GM18499 (cell line): Measurements from ENCODE around the gene GANC.
"Not testable (repeated sequence)": the region's sequence is repeated elsewhere in the genome, so short reads cannot be mapped to it uniquely, and the experiment has no call there.

Source experiments
- ATAC-seq: cut with Tn5 transposase; IDR thresholded peaks from one replicate; pipeline ENCODE4 v1.9.1; 2021; ENCODE audit warnings: moderate number of reproducible peaks; ENCODE audit not compliant: insufficient read depth, unreplicated experiment

The GANC gene

DNA sequence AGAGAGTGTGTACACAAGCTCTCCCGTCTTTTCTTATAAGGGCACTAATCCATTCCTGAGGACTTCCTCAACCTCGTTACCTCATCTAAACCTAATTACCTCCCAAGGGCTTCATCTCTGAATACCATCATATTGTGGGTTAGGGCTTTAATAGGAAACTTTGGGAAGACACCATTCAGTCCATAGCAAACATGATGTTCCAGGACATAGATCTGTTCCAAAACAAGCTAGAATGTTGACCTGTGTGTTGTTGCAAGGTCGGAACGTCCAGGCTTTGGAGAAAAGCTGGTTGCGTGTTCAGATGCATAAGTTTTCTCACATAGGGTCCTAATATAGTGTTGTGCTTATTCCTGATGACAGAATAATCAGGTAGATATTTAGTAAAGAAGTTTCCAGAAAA lies 9.9 kb downstream of the GANC start:
- ATAC-seq, result no peak

DNA sequence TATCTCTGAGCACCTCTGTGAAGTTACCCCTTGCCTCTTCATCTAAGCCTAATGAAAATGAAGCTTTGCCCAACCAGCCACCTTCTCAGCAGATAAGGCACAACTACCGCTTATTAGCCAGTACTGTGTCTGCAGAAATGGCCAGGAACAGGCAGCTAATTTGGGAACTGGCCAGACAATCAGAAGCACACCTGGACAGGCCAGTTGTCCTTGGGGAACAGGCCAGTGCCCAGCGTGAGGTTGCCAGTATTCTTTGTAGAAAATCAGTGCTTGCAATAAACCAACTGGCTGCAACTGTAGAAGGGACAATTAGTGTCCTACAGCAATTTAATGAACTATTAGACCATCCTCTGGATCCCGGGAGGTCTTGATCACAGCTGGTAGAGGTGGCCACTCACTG lies 10.7 kb downstream of the GANC start:
- no peak for ATAC-seq

DNA sequence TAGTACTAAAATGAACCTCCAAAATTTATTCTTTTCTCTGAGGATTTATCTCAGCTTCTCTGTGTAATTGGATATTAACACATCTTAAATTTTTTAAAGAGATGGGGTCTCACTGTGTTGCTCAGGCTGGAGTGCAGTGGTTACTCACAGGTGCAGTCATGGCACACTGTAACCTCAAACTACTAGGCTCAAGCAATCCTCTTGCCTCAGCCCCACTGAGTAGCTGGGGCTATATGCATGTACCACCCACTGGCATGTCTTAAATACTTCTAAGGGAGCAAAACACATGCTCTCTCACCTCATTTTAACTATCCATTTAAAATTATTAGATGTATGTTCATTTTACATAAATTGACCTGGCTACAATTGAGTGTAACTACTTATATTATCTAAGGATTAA lies 11.6 kb downstream of the GANC start:
- no peak for ATAC-seq

DNA sequence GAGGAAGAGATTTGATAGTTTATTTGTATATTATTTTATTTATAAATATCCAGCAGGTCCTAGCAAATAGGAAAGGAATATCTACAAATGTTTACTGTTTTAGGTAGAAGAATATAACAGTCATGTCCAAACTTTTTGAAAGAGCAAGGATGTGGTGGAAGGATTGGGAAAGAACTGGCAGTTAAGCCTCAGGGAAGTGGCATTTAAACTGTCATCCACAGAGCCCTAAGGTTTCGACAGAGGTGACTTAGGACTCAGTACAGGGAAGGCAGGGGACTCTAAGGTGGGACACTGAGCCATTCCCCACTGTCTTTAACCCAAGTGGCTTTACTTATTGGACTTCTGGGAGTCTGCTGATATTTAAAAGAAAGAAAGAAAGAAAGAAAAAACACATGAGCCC lies 12.0 kb downstream of the GANC start:
- ATAC-seq, result no peak

DNA sequence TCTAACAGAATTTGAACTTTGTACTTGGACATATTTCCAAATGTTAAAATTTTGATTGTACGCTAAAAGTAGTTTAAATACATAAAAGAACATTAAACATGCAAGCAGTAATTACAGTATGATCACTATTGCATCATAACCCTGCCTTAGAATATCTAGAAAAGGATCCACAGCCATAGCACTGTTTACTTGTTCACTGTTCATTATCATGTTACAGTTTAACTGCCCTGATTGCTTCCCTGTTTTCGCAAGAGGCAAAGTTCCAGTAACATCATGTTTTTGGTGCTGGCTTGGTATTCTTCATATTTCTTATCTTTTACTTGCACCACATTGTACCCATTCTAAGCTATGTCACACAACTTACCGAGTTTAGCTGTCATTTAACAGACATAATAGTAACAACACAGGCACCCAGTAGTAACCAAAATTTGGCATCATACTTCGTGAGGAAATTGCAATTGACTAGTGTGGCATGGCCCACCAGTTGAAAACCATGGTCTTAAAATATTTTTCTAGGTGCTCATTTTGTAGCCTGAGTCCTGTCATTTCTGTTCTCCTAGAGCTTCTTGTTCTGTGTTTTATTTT lies 13.5 kb downstream of the GANC start:
- ATAC-seq, result no peak

DNA sequence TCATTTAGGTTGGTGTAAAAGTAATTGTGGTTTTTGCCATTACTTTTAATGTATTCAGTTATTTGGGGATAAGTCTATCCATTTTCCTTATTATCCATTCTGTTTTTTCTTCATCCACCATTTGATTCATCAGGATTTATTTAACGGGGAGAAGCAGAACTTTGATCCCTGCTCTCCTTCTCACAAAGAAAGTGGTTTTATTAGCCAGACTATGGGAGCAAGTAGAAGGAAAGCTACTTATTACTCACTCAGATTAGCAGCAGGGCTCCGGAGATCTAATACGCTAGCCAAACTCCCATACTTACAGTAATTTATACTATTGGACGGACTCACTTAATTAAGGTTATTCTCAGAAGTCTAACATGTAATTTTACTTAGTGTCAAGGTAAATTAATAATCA lies 14.9 kb downstream of the GANC start:
- no peak for ATAC-seq

DNA sequence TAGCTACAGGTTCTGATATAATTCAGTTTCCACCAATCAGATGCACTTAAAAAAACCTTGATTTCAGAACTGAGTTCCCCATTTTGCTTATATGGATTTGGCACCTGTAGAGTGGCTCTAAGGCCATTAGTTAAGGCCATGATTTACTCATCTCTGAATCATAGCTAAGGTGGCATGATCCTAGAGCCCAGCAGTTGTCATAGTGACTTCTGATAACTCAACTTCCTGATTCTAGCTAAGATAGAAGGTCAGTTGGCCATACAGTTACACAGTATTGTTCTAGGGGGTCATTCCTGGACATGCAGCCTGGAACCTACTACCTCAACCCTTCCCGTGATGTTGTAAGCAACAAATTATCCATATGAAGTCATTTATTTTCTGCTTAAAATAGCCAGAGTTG lies 16.2 kb downstream of the GANC start:
- no peak for ATAC-seq

DNA sequence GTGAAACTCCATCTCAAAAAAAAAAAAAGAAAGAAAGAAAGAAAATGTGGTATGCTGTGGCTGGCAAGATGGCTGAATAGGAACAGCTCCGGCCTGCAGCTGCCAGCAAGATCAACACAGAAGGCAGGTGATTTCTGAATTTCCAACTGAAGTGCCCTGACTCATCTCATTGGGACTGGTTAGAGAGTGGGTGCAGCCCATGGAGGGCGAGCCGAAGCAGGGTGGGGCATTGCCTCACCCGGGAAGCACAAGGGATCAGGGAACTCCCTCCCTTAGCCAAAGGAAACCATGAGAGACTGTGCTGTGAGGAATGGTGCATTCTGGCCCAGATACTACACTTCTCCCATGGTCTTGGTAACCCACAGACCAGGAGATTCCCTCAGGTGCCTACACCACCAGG lies 28.0 kb downstream of the GANC start:
- ATAC-seq, result not testable (repeated sequence)

DNA sequence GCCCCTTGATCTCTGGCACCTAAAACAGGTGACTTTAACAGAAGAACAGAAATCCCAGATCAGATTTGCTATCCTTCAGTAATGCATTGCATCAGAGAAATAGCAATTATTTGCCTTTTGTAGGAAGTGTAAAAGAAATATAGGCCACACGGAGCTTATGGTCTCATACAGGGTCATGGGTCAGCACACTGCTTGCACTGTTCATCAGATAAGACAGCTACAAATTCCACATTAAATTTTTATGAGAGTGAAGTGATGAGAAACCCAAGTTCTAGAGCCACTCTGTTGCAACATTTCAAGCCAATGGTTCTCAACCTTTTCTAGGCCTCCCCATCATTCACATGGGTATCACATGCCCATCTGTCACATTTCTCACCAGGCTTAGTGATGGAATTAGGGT lies 33.7 kb downstream of the GANC start:
- no peak for ATAC-seq

DNA sequence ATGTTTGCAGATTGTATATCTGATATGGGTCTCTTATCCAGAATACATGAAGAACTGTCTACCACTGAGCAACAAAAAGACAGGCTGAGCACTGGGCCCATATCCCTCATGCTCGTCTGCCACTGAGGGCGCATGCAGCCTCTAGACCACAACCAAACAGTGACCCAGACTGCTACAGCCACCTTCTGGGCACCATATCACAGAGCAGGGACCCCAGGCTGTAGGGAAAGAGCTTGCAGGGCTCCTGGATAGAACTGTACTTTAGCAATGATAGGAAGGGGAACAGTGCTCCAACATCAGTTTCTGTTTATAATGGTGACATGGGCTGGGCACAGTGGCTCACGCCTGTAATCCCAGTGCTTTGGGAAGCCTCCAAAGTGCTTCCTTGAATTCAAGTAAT lies 40.5 kb downstream of the GANC start:
- ATAC-seq, result no peak

DNA sequence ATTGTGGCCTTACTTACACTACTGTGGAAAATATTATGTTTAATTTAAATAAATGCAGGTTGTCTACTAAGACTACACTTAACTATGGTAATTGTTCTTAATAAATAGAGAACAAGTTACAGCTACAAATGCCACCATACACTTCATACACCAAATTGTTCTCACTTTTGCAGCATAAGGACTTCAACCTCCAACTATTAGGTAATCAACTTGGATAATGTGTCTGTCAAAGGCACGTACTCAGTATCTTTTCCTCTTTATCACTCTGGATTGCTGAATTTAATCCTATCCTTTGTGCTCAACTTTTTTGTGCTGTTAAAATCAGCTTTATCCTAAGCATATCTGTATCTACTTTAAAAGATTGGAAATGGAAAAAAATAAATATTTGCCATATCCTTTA lies 41.8 kb downstream of the GANC start:
- no peak for ATAC-seq

DNA sequence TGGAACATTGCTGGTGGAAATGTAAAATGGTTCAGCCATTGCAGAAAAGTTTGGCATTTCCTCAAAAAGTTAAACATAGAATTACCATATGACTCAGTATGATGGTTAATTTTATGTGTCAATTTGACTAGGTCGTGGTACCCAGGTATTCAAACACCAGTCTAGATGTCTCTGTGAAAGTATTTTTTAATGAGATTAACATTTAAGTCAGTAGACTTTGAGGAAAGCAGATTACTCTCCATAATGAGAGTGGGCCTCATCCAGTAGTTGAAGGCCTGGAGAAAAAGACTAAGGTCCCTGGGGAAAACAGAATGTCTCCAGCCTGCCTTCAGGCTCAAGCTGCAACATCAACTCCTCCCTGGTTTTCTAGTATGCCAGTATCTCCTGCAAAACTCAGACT lies 42.5 kb downstream of the GANC start:
- ATAC-seq, result no peak

DNA sequence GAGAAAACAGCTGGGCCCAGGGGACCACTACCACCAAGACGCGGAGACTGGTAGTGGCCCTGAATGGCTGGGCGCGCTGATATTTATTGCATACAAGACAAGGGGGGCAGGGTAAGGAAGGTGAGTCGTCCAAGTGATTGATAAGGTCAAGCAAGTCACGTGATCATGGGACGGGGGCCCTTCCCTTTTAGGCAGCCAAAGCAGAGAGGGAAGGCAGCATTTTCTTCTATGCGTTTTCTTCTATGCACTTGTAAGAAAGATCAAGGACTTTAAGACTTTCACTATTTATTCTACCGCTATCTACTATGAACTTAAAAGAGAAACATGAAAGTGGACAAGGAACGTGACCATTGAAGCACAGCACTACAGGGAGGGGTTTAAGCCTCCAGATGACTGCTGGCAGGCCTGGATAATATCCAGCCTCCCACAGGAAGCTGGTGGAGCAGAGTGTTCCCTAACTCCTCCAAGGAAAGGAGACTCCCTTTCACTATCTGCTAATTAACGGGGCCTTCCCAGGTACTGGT lies 43.3 kb downstream of the GANC start:
- ATAC-seq, result not testable (repeated sequence)

DNA sequence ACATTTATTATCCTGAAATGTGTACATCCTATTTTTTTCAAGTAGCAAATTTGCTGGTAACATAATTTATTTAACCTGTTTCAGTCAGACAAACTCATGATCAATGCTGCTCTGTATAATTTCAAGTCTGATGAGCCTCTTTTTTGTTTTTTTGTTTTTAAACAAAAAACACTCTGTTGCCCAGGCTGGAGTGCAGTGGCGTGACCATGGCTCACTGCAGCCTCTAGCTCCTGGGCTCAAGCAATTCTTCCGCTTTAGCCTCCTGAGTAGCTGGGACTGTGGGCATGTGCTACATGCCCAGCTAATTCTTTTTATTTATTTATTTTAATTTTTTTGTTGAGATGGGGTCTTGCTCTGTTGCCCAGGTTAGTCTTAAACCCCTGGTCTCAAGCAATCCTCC lies 46.2 kb downstream of the GANC start:
- no peak for ATAC-seq

DNA sequence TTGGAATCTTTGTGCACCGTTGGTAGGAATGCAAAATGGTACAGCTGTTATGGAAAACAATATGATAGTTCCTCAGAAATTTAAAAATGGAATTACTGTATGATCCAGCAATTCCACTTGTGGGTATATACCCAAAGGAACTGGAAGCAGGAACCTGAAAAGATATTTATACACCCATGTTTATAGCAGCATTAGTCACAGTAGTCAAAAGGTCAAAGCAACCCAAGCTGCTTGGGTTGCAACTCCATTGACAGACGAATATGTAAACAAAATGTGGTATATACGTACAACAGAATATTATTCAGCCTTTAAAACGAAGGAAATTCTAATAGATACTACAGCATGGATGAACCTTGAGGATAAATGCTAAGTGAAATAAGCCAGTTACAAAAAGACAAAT lies 51.3 kb downstream of the GANC start:
- ATAC-seq, result no peak

DNA sequence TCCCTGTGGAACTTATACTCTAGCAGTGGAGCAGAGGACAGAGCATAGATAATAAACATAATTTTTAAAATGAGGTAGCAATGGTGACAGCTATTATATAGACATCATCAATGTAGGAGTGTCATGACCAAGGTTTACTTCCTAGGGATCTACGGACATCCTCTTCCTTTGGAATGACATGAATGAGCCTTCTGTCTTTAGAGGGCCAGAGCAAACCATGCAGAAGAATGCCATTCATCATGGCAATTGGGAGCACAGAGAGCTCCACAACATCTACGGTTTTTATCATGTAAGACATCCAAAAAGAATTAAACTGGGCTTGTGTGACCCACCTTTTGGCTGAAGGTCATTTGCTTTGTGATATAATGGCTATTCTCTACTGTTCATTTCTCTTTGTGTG lies 56.2 kb downstream of the GANC start:
- no peak for ATAC-seq

DNA sequence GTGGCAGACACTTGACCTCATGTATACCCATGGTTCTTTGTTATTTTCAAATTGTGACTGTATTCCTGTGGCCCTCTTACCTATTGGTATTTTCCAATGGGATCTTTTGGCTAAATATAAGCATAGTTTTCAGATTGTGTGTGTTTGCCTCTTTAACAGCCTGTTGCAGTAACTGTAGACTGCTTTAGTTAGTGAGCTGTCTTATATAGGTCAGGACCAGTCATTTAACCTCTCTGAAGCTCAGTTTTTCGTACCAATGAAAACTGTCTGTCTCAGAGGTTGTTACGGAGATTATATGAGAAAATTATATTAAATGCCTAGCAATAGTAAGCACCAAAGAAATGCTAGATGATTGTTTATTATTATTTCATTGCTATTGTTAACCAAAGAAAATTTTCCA lies 57.0 kb downstream of the GANC start:
- ATAC-seq, result no peak

DNA sequence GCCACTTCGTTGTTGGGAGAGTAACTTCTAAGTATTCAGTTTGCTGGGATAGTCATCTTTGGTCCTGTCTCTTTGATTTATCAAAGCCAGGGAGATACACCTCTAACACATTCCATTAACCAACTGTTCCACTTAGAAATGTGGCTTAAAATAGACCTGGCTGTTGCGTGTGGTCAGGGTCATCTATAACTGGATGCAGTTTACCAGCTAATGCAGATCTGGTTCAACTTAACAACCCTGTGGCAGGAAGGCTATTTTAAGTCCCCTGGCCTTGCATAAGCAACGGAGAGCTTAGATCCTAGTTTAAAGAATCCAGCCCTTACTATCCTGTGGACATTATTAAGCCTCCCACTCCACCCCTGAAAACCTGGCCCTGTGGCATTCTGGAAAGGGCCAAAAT lies 58.2 kb downstream of the GANC start:
- ATAC-seq, result no peak

DNA sequence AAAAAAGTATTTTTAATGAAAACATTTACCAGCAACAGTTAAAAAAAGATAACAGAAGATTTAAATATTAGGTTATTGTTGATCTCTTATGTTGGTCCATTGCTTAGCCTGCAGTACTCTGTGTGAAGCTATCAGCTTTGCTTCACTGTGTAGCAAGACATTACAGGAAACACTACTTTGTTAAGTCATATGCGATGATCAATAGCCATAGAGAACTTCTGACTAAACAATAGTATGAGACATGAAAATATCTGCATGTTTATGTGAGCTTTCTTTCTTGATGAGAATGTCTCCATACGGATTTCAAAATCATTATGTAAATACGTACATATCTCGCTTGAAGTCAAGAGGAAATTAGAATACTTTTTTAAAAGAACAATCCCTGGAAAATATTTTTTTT lies 59.3 kb downstream of the GANC start:
- no peak for ATAC-seq

DNA sequence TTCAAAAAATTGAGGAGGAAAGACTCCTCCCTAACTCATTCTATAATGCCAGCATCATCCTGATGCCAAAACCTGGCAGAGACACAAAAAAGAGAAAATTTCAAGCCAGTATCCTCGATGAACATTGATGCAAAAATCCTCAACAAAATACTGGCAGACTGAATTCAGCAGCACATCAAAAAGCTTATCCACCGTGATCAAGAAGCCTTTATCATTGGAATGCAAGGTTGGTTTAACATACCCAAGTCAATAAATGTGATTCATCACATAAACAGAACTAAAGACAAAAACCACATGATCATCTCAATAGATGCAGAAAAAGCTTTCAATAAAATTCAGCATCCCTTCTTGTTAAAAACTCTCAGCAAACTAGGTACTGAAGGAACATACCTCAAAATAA lies 62.1 kb downstream of the GANC start:
- ATAC-seq, result no peak

DNA sequence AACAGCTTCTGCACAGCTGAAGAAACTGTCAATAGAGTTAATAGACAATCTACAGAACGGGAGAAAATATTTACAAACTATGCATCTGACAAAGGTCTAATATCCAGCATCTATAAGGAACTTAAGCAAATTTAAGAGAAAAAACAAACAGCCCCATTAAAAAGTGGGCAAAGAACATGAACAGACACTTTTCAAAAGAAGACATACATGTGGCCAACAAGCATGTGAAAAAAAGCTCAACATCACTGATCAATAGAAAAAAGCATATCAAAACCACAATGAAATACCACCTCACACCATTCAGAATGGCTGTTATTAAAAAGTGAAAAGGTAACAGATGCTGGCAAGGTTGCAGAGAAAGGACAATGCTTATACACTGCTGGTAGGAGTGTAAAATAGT lies 63.6 kb downstream of the GANC start:
- ATAC-seq, result not testable (repeated sequence)

DNA sequence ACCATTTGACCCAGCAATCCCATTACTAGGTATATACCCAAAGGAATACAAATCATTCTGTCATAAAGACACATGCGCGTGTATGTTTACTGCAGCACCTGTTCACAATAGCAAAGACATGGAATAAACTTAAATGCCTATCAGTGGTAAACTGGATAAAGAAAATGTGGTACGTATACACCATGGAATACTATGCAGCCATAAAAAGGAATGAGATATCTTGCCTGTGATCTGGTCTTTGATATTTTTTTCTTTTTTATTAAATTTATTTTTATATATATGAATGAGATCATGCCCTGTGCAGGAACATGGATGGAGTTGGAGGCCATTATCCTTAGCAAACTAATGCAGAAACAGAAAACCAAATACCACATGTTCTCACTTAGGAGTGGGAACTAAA lies 64.1 kb downstream of the GANC start:
- not testable (repeated sequence) for ATAC-seq

DNA sequence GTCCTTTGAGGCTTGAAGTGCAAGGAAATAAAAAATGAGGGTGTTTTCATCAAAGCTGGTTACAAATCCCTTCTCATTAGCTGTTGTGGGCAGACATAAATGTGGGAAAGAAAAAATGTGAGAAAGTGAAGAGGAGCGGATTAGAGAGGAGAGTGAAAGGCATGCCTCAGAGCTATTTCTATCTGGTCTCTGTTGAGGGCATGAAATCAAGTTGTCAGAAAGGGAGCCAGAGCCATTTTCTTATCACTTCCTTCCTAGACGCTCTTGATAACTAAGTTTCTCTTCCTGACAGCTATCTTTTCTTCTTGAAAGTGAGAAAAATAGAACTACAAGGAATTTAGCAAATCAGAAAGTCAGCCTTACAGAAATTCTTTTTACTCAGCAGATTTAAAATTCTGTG lies 65.5 kb downstream of the GANC start:
- no peak for ATAC-seq
